Measurements from ENCODE around the gene MAP1LC3B2.

Gene MAP1LC3B2

DNA sequence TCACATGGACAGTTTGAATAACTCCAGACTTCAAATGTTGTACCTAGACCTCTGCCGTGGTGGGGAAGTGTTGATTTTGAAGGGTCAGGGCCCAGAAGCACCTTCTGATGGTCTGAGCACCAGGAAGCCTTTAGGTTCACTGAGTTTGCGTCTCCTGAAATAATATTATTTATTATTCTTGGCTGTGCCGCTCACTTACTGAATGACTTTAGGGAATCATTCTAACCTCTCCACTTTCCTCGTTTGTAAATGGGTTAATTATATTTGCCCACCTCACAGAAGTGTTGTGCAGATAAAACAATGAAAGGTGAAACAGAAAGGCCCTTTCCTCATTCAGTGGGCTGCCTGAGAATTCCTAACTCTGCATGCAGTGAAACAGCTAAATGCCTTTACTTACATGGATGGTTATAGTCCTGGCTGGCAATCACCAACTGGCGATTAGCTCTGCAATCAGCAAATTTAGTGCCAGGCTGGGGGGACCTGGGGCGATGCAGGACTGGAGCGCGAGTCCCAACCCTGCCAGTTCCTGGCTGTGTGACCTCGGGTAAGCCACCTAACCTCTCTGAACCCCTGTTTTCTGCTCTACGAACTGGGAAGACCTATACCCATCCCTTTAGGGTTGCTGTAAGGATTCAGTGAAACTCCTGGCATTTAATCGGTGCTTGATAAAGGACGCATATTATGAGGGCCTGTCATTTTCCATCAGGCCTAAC lies 57.5 kb downstream of the MAP1LC3B2 start:
- no peak for DNase-seq

DNA sequence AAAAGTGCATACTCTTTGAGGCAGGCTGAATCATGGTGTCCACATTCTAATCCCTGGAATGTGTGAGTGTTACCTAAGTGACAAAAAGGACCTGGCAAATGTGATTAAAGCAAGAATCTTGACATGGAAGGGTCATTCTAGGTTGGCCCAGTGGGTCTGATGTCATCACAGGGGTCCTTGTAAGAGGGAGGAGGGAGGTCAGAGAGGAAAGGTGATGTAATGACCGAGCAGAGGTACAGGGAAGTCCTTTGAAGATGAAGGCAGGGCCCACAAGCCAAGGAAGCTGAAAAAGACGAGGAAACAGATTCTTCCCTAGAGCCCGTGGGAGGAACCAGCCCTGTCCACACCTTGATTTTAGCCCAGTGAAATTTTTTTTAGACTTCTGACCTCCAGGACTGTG lies 60.1 kb downstream of the MAP1LC3B2 start:
- no peak for DNase-seq

DNA sequence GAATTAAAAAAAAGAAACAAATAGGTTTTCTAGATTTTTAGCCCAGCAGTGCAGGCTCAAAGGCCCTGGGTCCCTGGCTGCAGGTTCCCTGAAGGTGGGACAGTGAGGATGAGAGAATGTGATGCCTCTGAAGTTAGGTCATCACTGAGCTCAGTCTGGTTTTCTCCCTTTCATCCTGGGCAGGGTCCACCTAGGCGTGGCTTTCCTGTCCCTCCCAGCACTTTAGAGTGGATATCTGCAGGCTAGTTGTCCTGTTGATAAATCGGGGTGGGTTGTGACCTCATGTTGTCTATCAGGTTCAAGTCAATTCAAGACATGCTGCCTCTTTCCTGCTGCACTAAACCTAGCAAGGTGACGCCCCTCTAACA lies 60.9 kb downstream of the MAP1LC3B2 start:
- DNase-seq, result no peak

GRCh38 chr12:116620492-116621191 lies 61.5 kb downstream of the MAP1LC3B2 start:
- no peak for DNase-seq

GRCh38 chr12:116621194-116621593 lies 62.0 kb downstream of the MAP1LC3B2 start:
- no peak for DNase-seq

DNA sequence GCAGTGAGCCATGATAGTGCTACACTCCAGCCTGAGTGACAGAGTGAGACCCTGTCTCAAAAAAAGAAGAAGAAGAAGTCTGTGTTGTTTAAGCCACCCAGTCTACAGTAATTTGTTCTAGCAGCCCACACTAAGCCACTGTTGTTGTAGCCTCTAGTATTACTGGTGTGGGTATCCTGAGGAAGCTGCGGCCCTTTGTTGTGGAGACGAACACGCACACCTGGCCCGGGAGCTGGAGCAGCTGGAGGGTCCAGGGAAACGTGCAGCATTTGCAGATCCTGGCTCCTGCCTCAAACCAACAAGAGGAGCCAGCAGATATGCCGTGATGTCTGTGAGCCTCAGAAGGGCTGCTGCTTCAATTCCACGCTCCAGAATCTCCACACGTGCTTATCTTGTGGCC lies 65.3 kb downstream of the MAP1LC3B2 start:
- no peak for DNase-seq

DNA sequence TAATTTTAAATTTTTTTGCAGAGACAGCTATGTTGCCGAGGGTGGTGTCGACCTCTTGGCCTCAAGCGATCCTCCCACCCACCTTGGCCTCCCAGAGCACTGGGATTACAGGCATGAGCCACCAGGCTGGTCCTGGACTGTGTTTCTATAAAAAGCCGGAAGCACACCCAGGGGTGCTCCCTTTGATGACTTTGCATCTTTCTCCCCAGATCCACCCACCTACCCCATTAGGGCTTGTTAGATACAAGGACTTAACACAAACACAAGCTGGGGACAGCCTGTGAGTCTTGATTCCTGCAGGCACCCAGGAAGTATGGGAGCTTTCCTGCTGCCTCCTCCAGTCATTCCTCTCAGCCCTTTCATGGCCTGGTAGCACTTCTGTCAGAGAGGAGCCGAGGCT lies 67.0 kb downstream of the MAP1LC3B2 start:
- no peak for DNase-seq

All from NCI-H774 (cell line).